Gastrocnemius medialis (tissue), 4 donors: ENCODE results near the gene IGFN1. TPM values are rescaled to one million over a fixed set of nuclear protein-coding genes. Genes with fewer than 3 reads are reported as not detected.
"Not testable (repeated sequence)": the region's sequence is repeated elsewhere in the genome, so short reads cannot be mapped to it uniquely, and the experiment has no call there.

Experiments
- ATAC-seq, 2 donors: fragments of 150-250 bp; one replicate each; pipeline ENCODE4 v1.9.1; 2016
- DNase-seq, 2 donors: peaks; one replicate each; pipeline ENCODE4 v3.0.0-alpha.2; 2019
- H3K27ac ChIP-seq, 4 donors: fragments of 200-600 bp; sonication (generic); 1 replicate in 1 of 4; 2 replicates in 3 of 4; pipeline ENCODE4 v1.5.1; 2016 to 2018; ENCODE audit warnings: mild to moderate bottlenecking in 2 of 4, moderate library complexity in 1 of 4
- H3K27me3 ChIP-seq, 3 donors: fragments of 200-600 bp; sonication (generic) in 2 of 3; 1 replicate in 1 of 3; 2 replicates in 2 of 3; pipeline versions ENCODE4 v1.5.1 to v1.6.0; 2016 to 2019; ENCODE audit warnings: mild to moderate bottlenecking in 1 of 3, moderate library complexity in 1 of 3
- H3K36me3 ChIP-seq, 2 donors: fragments of 200-600 bp; sonication (generic) in 1 of 2; one replicate each; pipeline ENCODE4 v1.5.1; 2017 to 2018
- H3K4me1 ChIP-seq, 2 donors: fragments of 200-600 bp; sonication (generic) in 1 of 2; one replicate each; pipeline ENCODE4 v1.5.1; 2016 to 2017; ENCODE audit warnings: mild to moderate bottlenecking in 2 of 2
- H3K4me3 ChIP-seq, 4 donors: fragments of 200-600 bp; sonication (generic) in 3 of 4; 1 replicate in 1 of 4; 2 replicates in 3 of 4; pipeline ENCODE4 v1.5.1; 2016 to 2019; ENCODE audit warnings: mild to moderate bottlenecking in 2 of 4
- H3K9me3 ChIP-seq, 3 donors: fragments of 200-600 bp; sonication (generic) in 2 of 3; 1 replicate in 1 of 3; 2 replicates in 2 of 3; pipeline ENCODE4 v1.5.1; 2016 to 2019
- CTCF ChIP-seq, 5 experiments: fragments of 450-650 bp in 3 of 5; fragments of 200-600 bp in 2 of 5; sonication (generic) in 2 of 5; IDR thresholded peaks in 4 of 5; conservative IDR thresholded peaks in 1 of 5; 1 replicate in 4 of 5; 2 replicates in 1 of 5; pipeline ENCODE4 v1.5.1; 2016 to 2019; ENCODE audit warnings: antibody characterized with exemption in 5 of 5, mild to moderate bottlenecking in 3 of 5, moderate library complexity in 3 of 5
- POLR2A ChIP-seq, 2 donors: fragments of 450-650 bp; IDR thresholded peaks; one replicate each; pipeline ENCODE4 v1.6.1; 2017; ENCODE audit warnings: antibody characterized with exemption in 2 of 2, mild to moderate bottlenecking in 2 of 2, moderate library complexity in 2 of 2
- in situ Hi-C, 4 donors: fragments of 200-750 bp; cut with MboI; loops; one replicate each; pipeline versions ENCODE4 v1.15.0 to v1.8.0; 2017; ENCODE audit warnings: low sequenced_read_pairs in 4 of 4
- intact Hi-C: fragments of 100-400 bp; cut with DNase I; formaldehyde crosslinking; loops from one replicate; pipeline ENCODE4 v1.15.1; 2023; ENCODE audit warnings: low total_unique reads
- total RNA-seq, 4 donors: library from RNA; depleted of rRNA; stranded (reverse); fragments of >200 nt; gene quantifications; one replicate each; pipeline versions ENCODE4 v1.1.0 to v1.2.3, GENCODE V29; 2016

Gene IGFN1
- total RNA-seq, 4 donors from 2014 or later, result 11.2 to 113 (median 27.7) TPM

GRCh38 chr1:201156819-201157218 lies 33.8 kb upstream of the IGFN1 start:
- ATAC-seq, result no peak
- intact Hi-C loops, result no loop called here
- TF ChIP-seq CTCF (IDR thresholded peaks at IDR 0.05 in 4 of 5, conservative IDR thresholded peaks at IDR 0.05 in 1 of 5) (no peak), POLR2A (IDR thresholded peaks at IDR 0.05) (no peak)
- Histone ChIP-seq H3K4me3 (no peak overlapping the region), H3K27ac (no peak overlapping the region), H3K9me3 (no peaks in the 10 kb centered on the region), H3K36me3 (no peaks in the 10 kb centered on the region), H3K27me3 (no peaks in the 10 kb centered on the region), H3K4me1 (peaks cover 12 to 27% of the 10 kb centered on the region in 2 donors)
- in situ Hi-C loops, result no loop called here
- no peak for DNase-seq

DNA sequence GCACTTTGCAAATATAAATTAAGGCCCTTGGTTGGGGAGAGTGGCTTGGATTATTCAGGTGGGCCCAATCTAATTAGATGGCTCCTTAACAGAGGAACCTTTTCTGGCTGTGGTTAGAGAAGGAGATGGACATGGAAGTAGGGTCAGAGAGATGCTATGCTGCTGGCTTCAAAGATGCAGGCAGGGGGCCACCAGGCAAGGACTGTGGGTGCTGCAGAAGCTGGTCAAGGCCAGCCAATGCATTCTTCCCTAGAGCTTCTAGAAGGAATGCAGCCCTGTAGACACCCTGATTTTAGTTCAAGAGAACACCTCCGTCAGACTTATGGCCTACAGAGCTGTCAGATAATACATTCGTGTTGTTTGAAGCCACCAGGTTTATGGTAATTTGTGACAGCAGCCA lies 32.7 kb upstream of the IGFN1 start:
- H3K9me3 ChIP-seq, result no peaks in the 10 kb centered on the region
- in situ Hi-C loops, result no loop called here
- no peak overlapping the region for H3K4me3 ChIP-seq
- H3K27me3 ChIP-seq, result no peaks in the 10 kb centered on the region
- TF ChIP-seq CTCF (IDR thresholded peaks at IDR 0.05 in 4 of 5, conservative IDR thresholded peaks at IDR 0.05 in 1 of 5) (no peak), POLR2A (IDR thresholded peaks at IDR 0.05) (no peak)
- H3K27ac ChIP-seq, result no peak overlapping the region
- ATAC-seq (no peak), DNase-seq (no peak)
- intact Hi-C loops, result no loop called here
- H3K36me3 ChIP-seq, result no peaks in the 10 kb centered on the region
- peaks cover 12 to 19% of the 10 kb centered on the region in 2 donors for H3K4me1 ChIP-seq

DNA sequence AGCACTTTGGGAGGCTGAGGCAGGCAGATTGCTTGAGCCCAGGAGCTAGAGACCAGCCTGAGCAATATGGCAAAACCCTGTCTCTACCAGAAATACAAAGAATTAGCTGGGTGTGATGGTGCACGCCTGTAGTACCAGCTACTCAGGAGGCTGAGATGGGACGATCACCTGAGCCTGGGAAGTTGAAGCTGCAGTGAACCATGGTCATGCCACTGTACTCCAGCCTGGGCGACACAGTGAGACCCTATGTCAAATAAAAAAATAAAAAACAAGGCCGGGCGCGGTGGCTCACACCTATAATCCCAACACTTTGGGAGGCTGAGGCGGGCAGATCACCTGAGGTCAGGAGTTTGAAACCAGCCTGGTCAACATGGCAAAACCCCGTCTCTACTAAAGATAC lies 27.6 kb upstream of the IGFN1 start:
- DNase-seq, ATAC-seq, in situ Hi-C loops, H3K4me3 ChIP-seq, intact Hi-C loops, H3K27me3 ChIP-seq, H3K27ac ChIP-seq, H3K36me3 ChIP-seq, H3K9me3 ChIP-seq: not testable (repeated sequence)
- peaks cover 10 to 11% of the 10 kb centered on the region in 2 donors for H3K4me1 ChIP-seq

GRCh38 chr1:201163707-201164106 lies 26.9 kb upstream of the IGFN1 start:
- intact Hi-C loops, result no loop called here
- Histone ChIP-seq H3K4me3 (no peak overlapping the region), H3K27ac (no peak overlapping the region), H3K9me3 (no peaks in the 10 kb centered on the region), H3K27me3 (no peaks in the 10 kb centered on the region), H3K36me3 (no peaks in the 10 kb centered on the region), H3K4me1 (peaks cover 10 to 11% of the 10 kb centered on the region in 2 donors)
- DNase-seq (no peak), ATAC-seq (no peak)
- in situ Hi-C loops, result no loop called here
- TF ChIP-seq POLR2A (IDR thresholded peaks at IDR 0.05) (no peak), CTCF (IDR thresholded peaks at IDR 0.05 in 4 of 5, conservative IDR thresholded peaks at IDR 0.05 in 1 of 5) (no peak)

DNA sequence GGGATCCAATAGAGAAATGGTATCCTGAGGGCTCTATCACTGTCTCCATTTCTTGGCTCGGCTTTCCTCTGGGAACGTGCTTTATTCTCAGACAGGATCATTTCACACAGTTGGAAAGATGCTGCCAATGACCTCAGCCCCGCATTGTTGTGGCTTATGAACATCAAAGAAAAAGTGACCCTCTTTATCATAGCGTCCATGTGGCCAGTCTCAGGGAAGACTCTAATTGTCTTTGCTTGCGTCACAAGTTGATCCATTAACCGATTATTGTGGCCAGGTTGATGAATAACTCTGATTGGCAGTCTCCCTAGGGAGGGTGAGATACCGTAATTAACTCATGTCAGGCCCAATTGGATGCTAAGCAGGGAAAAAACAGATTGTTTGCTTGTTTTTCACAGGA lies 26.0 kb upstream of the IGFN1 start:
- Histone ChIP-seq H3K4me1 (peaks cover 15 to 18% of the 10 kb centered on the region in 2 donors), H3K36me3 (no peaks in the 10 kb centered on the region), H3K4me3 (no peak overlapping the region), H3K27me3 (no peaks in the 10 kb centered on the region), H3K27ac (no peak overlapping the region), H3K9me3 (no peaks in the 10 kb centered on the region)
- no peak for TF ChIP-seq CTCF (IDR thresholded peaks at IDR 0.05 in 4 of 5, conservative IDR thresholded peaks at IDR 0.05 in 1 of 5)
- no peak for TF ChIP-seq POLR2A (IDR thresholded peaks at IDR 0.05)
- intact Hi-C loops (no loop called here), in situ Hi-C loops (no loop called here)
- ATAC-seq (no peak), DNase-seq (no peak)
